ENCODE data around the gene ELOA. TPM values are rescaled to one million over a fixed set of nuclear protein-coding genes. Genes with fewer than 3 reads are reported as not detected.

Gene ELOA
- total and polyA plus RNA-seq, 2 of the 13 experiments (the other 11 are each of a cell fraction or from before 2014, with no cell fraction given): 14.2 to 28.5 TPM

GRCh38 chr1:23799255-23799569 lies 55.9 kb downstream of the ELOA start:
- Histone ChIP-seq H3K4me3 (replicated peaks in 1 of 3; ENCODE audit: insufficient read depth in 1 of 3, low read depth in 2 of 3, low read length in 3 of 3) (peak overlapping the region; percentile 65 to 92 (median 90); a peak in 5 of 6 replicates), H3K79me2 (ENCODE audit: insufficient read depth, low read length) (peaks cover 9% of the 10 kb centered on the region), H4K20me1 (ENCODE audit: insufficient read depth, low read length) (peaks cover 9% of the 10 kb centered on the region; the same call in 1 of the 2 replicates), H2AFZ (ENCODE audit: low read length) (no peak overlapping the region), H3K36me3 (replicated peaks in 1 of 2; ENCODE audit: control insufficient read depth in 1 of 2, insufficient read depth in 2 of 2, low read length in 2 of 2) (peaks cover 7 to 34% of the 10 kb centered on the region in 2 experiments; a peak in 4 of 5 replicates), H3K27me3 (ENCODE audit: control insufficient read depth in 1 of 2, insufficient read depth in 2 of 2, low read length in 2 of 2) (no peaks in the 10 kb centered on the region; a peak in 1 of 5 replicates), H3K27ac (ENCODE audit: extremely low read length, insufficient read depth, low read length) (peak overlapping the region; percentile 95), H3K9ac (ENCODE audit: insufficient read depth, low read depth, low read length) (peak overlapping the region; percentile 93), H3K4me1 (ENCODE audit: insufficient read depth, low read length) (peaks cover 52% of the 10 kb centered on the region), H3K9me3 (ENCODE audit: low read length) (no peaks in the 10 kb centered on the region), H3K4me2 (ENCODE audit: low read depth, low read length) (peak overlapping the region; percentile 94)
- no peak for DNase-seq (ENCODE audit: low spot score)
- CTCF ChIA-PET (ENCODE audit: low intra/inter-chr PET ratio, low total read pairs): no interaction called here
- in situ Hi-C loops (cut with HindIII; ENCODE audit: extremely low pct_ligation_motif_present, low pct_unique_long_range_greater_than_20kb) (no loop called here), intact Hi-C loops (cut with micrococcal nuclease; ENCODE audit: unreplicated experiment) (loop anchor here (1.0 kb wide), 1 partner anchor 27 kb away; no protein-coding TSS in a partner anchor)
- 72% methylated on average over 7 of the region's 7 CpGs for WGBS (ENCODE audit: low lambda C conversion rate)
- peak; percentile 18 for FAIRE-seq
- POLR2A ChIA-PET: interaction anchor here (0.7 to 10.9 kb wide), 10 partner anchors 8 to 222 kb away, joined by 3 to 154 read pairs (median 6); partner anchors contain the start of genes HMGCL, LYPLA2, PITHD1 and RPL11
- no peak for ATAC-seq
- no TSS peak for BruUV-seq (replicated peaks)
- TF ChIP-seq ZFP41 (CRISPR knock-in tag; IDR thresholded peaks at IDR 0.05; ENCODE audit: borderline replicate concordance): no peak
- TF ChIP-seq ZNF251 (CRISPR knock-in tag; IDR thresholded peaks at IDR 0.05): no peak
- TF ChIP-seq AKNA (CRISPR knock-in tag; IDR thresholded peaks at IDR 0.05; ENCODE audit: borderline replicate concordance): no peak
- 0 out of 2 replicates have a peak, but pooled peaks have one; percentile 50 for TF ChIP-seq ZNF670 (CRISPR knock-in tag; IDR thresholded peaks at IDR 0.05; ENCODE audit: borderline replicate concordance)
- no peak for TF ChIP-seq MAX (IDR thresholded peaks at IDR 0.05)
- TF ChIP-seq RBM39 (IDR thresholded peaks at IDR 0.05; ENCODE audit: low read depth, low read length, poor library complexity, severe bottlenecking): peak; percentile 3
- TF ChIP-seq SSRP1 (CRISPR knock-in tag; IDR thresholded peaks at IDR 0.05): peak; percentile 77; the same call in 1 of the 2 replicates
- no peak for TF ChIP-seq ZSCAN31 (CRISPR knock-in tag; IDR thresholded peaks at IDR 0.05; ENCODE audit: low read depth)
- no peak for TF ChIP-seq FOXC1 (CRISPR knock-in tag; IDR thresholded peaks at IDR 0.05; ENCODE audit: borderline replicate concordance)
- 0 out of 2 replicates have a peak, but pooled peaks have one; percentile 54 for TF ChIP-seq PAWR (CRISPR knock-in tag; IDR thresholded peaks at IDR 0.05; ENCODE audit: borderline replicate concordance)
- TF ChIP-seq HIVEP1 (CRISPR knock-in tag; IDR thresholded peaks at IDR 0.05): 0 out of 2 replicates have a peak, but pooled peaks have one; percentile 5
- peak; percentile 49; the same call in 1 of the 2 replicates for TF ChIP-seq TGIF2 (CRISPR knock-in tag; IDR thresholded peaks at IDR 0.05)
- no peak for TF ChIP-seq ZNF260 (CRISPR knock-in tag; IDR thresholded peaks at IDR 0.05; ENCODE audit: borderline replicate concordance, low read depth)
- no peak for TF ChIP-seq CC2D1A (CRISPR knock-in tag; IDR thresholded peaks at IDR 0.05)
